ENCODE measurements around the gene CDC37L1.

Gene CDC37L1

DNA sequence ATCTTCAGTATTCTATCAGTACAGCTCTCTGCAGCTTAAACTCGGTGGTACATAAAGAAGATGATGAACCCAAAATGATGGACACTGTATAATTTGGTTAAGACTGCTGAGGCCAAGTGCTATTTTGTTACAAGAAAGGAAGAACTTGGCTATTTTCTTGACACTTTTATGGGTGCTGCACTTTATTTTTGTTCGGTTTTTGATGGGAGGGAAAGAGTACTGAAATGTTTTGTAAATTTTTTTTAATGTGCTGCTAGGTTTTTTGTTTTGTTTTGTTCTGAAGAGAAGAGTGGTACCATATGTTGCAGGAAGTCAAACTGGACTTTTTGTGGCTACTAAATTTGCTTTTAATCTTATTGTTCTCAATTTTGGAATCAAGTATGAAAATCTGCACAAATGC is 26.7 kb downstream of the CDC37L1 start:
- Histone ChIP-seq H3K36me3 (ENCODE audit: control insufficient read depth in 1 of 2, insufficient read depth in 2 of 2, low read length in 2 of 2) (peaks cover 7 to 48% of the 10 kb centered on the region in 2 donors), H3K27me3 (ENCODE audit: control insufficient read depth in 1 of 2, insufficient read depth in 2 of 2, low read length in 2 of 2) (no peaks in the 10 kb centered on the region), H3K4me1 (ENCODE audit: control insufficient read depth in 1 of 2, insufficient read depth in 2 of 2, low read length in 2 of 2) (no peaks in the 10 kb centered on the region), H3K9me3 (ENCODE audit: control insufficient read depth in 1 of 2, low read length in 2 of 2) (no peaks in the 10 kb centered on the region), H3K9ac (ENCODE audit: low read depth in 1 of 2, low read length in 2 of 2) (no peak overlapping the region), H3K27ac (ENCODE audit: low read depth, low read length) (no peak overlapping the region), H3K4me3 (ENCODE audit: low read depth in 1 of 2, low read length in 2 of 2) (no peak overlapping the region)

DNA sequence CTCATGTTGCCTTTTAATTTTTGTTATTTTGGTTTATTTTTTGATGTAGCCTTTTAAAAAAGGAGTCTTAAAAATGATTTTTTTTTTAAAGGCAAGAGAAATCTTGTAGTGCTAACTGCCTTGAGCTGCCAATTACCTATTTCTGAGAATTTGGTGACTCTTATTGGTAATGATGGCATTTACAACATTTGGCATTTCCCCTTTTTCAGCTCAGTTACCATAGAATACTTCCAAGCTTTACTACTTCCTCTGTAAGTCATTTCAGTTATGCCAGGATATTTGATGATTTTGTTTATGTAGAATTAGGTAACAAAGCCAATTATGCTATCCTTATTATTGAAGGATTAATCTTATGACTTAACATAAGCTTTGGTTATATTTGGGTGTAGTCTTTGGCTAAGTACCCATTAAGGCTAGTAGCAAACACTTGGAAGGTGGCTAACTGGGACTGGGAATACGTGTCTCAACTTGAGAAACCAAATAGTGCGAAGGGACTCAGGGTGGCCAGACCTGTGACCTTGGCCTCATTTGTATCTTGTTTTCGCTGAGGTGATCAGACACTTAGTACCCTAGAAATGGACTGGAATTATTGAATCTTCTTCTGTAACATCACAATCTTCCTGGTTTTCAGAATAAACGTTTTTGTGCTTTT is 27.7 kb downstream of the CDC37L1 start:
- H3K4me1 ChIP-seq (ENCODE audit: control insufficient read depth in 1 of 2, insufficient read depth in 2 of 2, low read length in 2 of 2): no peaks in the 10 kb centered on the region
- H3K36me3 ChIP-seq (ENCODE audit: control insufficient read depth in 1 of 2, insufficient read depth in 2 of 2, low read length in 2 of 2): peaks cover 10 to 49% of the 10 kb centered on the region in 2 donors
- no peak overlapping the region for H3K27ac ChIP-seq (ENCODE audit: low read depth, low read length)
- no peaks in the 10 kb centered on the region for H3K9me3 ChIP-seq (ENCODE audit: control insufficient read depth in 1 of 2, low read length in 2 of 2)
- no peak overlapping the region for H3K4me3 ChIP-seq (ENCODE audit: low read depth in 1 of 2, low read length in 2 of 2)
- H3K27me3 ChIP-seq (ENCODE audit: control insufficient read depth in 1 of 2, insufficient read depth in 2 of 2, low read length in 2 of 2): no peaks in the 10 kb centered on the region
- no peak overlapping the region for H3K9ac ChIP-seq (ENCODE audit: low read depth in 1 of 2, low read length in 2 of 2)

DNA sequence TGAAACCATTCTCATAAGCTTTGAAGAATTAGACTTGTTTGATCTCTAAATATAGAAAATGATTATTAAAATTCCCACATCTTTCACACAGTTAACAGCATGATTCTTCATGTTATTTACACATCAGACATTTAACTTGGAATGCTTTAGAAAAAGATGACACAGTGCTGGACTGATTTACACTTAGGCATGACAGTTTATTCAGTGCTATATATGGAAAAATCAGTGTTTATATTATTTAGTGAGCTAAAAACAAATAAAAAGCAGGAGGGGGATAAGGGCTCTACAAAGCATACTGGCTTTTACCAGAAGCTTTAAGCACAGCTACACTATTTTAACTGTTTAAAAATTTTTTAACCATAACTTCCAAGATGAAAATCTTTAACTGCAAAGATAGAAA is 30.0 kb downstream of the CDC37L1 start:
- H3K27me3 ChIP-seq (ENCODE audit: control insufficient read depth in 1 of 2, insufficient read depth in 2 of 2, low read length in 2 of 2): no peaks in the 10 kb centered on the region
- H3K4me1 ChIP-seq (ENCODE audit: control insufficient read depth in 1 of 2, insufficient read depth in 2 of 2, low read length in 2 of 2): no peaks in the 10 kb centered on the region
- no peak overlapping the region for H3K27ac ChIP-seq (ENCODE audit: low read depth, low read length)
- no peak overlapping the region for H3K9ac ChIP-seq (ENCODE audit: low read depth in 1 of 2, low read length in 2 of 2)
- no peak overlapping the region for H3K4me3 ChIP-seq (ENCODE audit: low read depth in 1 of 2, low read length in 2 of 2)
- H3K36me3 ChIP-seq (ENCODE audit: control insufficient read depth in 1 of 2, insufficient read depth in 2 of 2, low read length in 2 of 2): peaks cover 14 to 55% of the 10 kb centered on the region in 2 donors
- no peaks in the 10 kb centered on the region for H3K9me3 ChIP-seq (ENCODE audit: control insufficient read depth in 1 of 2, low read length in 2 of 2)

DNA sequence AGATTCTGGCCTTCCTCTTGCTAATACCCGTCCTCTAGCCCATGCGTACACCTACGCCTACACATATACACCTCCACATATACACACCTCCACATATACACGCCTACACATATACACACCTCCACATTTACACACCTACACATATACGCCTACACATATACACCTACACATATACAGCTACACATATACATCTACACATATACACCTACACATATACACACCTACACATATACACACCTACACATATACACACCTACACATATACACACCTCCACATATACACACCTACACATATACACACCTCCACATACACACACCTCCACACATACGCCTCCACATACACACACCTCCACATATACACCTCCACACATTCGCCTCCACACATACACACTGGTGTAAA is 34.5 kb downstream of the CDC37L1 start:
- no peaks in the 10 kb centered on the region for H3K27me3 ChIP-seq (ENCODE audit: control insufficient read depth in 1 of 2, insufficient read depth in 2 of 2, low read length in 2 of 2)
- no peak overlapping the region for H3K27ac ChIP-seq (ENCODE audit: low read depth, low read length)
- H3K4me1 ChIP-seq (ENCODE audit: control insufficient read depth in 1 of 2, insufficient read depth in 2 of 2, low read length in 2 of 2): no peaks in the 10 kb centered on the region
- H3K4me3 ChIP-seq (ENCODE audit: low read depth in 1 of 2, low read length in 2 of 2): no peak overlapping the region
- H3K36me3 ChIP-seq (ENCODE audit: control insufficient read depth in 1 of 2, insufficient read depth in 2 of 2, low read length in 2 of 2): peaks cover 29 to 80% of the 10 kb centered on the region in 2 donors
- no peak overlapping the region for H3K9ac ChIP-seq (ENCODE audit: low read depth in 1 of 2, low read length in 2 of 2)
- no peaks in the 10 kb centered on the region for H3K9me3 ChIP-seq (ENCODE audit: control insufficient read depth in 1 of 2, low read length in 2 of 2)

DNA sequence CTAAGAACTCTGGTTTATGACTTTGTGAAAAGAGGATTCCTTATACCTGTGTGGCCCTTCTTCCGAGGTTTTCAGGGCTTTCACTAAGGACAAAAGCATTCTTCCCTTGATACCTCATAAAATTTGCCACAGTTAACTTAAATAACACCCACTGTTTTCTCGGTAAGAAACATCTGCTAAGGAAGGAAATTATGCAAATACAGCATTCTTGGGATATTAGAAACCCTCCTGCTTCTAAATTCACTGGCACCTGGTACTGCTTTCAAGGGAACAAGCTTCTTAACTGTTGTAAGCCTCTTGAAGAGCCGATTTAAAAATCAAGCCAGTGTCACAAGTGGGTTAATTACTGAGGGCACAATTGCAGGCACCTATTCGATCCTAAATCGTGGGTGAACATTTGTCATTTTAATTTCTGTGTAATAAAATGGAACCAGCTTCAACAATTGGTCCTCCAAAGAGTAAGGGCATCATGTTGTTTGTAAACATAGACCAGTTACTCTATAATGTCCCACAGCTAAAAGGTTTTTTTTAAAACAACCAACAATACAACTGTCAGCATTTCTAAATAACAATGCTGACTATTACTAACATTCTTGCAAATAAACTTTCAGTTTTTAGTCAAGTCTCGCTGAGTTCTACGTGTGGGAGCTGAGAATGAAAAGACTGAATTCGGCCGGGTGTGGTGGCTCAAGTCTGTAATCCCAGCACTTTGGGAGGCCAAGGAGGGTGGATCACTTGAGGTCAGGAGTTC is 35.1 kb downstream of the CDC37L1 start:
- Histone ChIP-seq H3K27ac (ENCODE audit: low read depth, low read length) (no peak overlapping the region), H3K9me3 (ENCODE audit: control insufficient read depth in 1 of 2, low read length in 2 of 2) (no peaks in the 10 kb centered on the region), H3K27me3 (ENCODE audit: control insufficient read depth in 1 of 2, insufficient read depth in 2 of 2, low read length in 2 of 2) (no peaks in the 10 kb centered on the region), H3K9ac (ENCODE audit: low read depth in 1 of 2, low read length in 2 of 2) (no peak overlapping the region), H3K4me3 (ENCODE audit: low read depth in 1 of 2, low read length in 2 of 2) (no peak overlapping the region), H3K4me1 (ENCODE audit: control insufficient read depth in 1 of 2, insufficient read depth in 2 of 2, low read length in 2 of 2) (no peaks in the 10 kb centered on the region), H3K36me3 (ENCODE audit: control insufficient read depth in 1 of 2, insufficient read depth in 2 of 2, low read length in 2 of 2) (peaks cover 29 to 82% of the 10 kb centered on the region in 2 donors)

DNA sequence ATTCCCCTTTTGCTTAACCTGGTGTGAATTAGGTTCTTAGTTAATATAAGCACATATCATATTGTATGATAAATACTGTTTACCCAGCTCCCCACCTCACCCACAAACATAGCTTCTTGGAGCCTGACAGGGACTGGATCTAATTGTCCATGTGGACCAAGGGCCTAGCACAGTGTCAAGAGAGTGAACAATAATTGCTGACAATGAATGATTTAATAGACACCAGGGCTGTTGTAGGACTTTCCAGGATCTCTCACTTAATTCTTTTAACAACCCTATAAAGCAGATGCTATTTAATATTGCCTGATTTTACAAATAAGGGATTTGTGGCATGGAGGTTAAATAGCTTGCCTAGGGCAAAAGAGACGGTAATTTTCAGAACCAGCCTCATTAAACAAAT is 36.8 kb downstream of the CDC37L1 start:
- Histone ChIP-seq H3K9me3 (ENCODE audit: control insufficient read depth in 1 of 2, low read length in 2 of 2) (no peaks in the 10 kb centered on the region), H3K4me3 (ENCODE audit: low read depth in 1 of 2, low read length in 2 of 2) (no peak overlapping the region), H3K27me3 (ENCODE audit: control insufficient read depth in 1 of 2, insufficient read depth in 2 of 2, low read length in 2 of 2) (no peaks in the 10 kb centered on the region), H3K4me1 (ENCODE audit: control insufficient read depth in 1 of 2, insufficient read depth in 2 of 2, low read length in 2 of 2) (no peaks in the 10 kb centered on the region), H3K9ac (ENCODE audit: low read depth in 1 of 2, low read length in 2 of 2) (no peak overlapping the region), H3K27ac (ENCODE audit: low read depth, low read length) (no peak overlapping the region), H3K36me3 (ENCODE audit: control insufficient read depth in 1 of 2, insufficient read depth in 2 of 2, low read length in 2 of 2) (peaks cover 34 to 81% of the 10 kb centered on the region in 2 donors)

DNA sequence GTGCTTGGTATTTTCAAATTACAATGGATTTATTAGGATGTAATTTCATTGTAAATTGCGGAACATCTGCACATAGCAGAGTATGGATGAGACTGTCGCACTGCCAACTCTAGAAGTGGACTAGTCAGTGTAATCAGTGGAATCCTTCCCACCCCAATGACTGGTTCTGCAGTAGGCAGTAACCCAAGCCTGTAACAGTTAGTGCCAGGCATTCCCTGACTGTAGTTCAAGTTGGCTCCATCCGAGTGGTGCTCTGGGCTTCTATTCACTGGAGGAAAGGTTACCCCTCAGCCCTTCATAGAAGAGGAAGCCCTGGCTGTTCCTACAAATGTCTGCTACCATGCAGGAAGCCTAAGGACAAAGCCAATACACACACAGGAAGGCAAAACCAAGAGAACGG is 38.4 kb downstream of the CDC37L1 start:
- Histone ChIP-seq H3K4me1 (ENCODE audit: control insufficient read depth in 1 of 2, insufficient read depth in 2 of 2, low read length in 2 of 2) (no peaks in the 10 kb centered on the region), H3K36me3 (ENCODE audit: control insufficient read depth in 1 of 2, insufficient read depth in 2 of 2, low read length in 2 of 2) (peaks cover 41 to 76% of the 10 kb centered on the region in 2 donors), H3K4me3 (ENCODE audit: low read depth in 1 of 2, low read length in 2 of 2) (no peak overlapping the region), H3K9ac (ENCODE audit: low read depth in 1 of 2, low read length in 2 of 2) (no peak overlapping the region), H3K9me3 (ENCODE audit: control insufficient read depth in 1 of 2, low read length in 2 of 2) (no peaks in the 10 kb centered on the region), H3K27me3 (ENCODE audit: control insufficient read depth in 1 of 2, insufficient read depth in 2 of 2, low read length in 2 of 2) (no peaks in the 10 kb centered on the region), H3K27ac (ENCODE audit: low read depth, low read length) (no peak overlapping the region)

DNA sequence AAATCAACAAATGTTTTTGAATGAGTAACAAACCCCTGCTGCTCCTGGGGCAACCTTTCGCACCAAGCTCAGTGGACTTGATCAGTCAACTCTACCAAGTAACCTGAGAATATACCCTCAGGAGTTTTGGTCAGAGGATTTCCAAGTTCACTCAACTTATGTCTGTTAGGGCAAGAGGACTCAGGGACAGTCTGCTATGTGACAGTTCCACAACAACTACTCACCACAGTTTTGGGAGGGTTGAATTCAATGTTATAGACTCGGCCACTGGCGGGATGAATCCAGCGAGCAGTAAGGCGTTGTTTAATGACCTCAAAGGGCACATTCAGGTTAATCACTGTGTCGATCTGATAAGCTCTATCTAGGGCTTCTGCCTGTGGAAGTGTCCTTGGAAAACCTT is 39.5 kb downstream of the CDC37L1 start:
- no peaks in the 10 kb centered on the region for H3K9me3 ChIP-seq (ENCODE audit: control insufficient read depth in 1 of 2, low read length in 2 of 2)
- no peaks in the 10 kb centered on the region for H3K27me3 ChIP-seq (ENCODE audit: control insufficient read depth in 1 of 2, insufficient read depth in 2 of 2, low read length in 2 of 2)
- no peak overlapping the region for H3K9ac ChIP-seq (ENCODE audit: low read depth in 1 of 2, low read length in 2 of 2)
- H3K4me1 ChIP-seq (ENCODE audit: control insufficient read depth in 1 of 2, insufficient read depth in 2 of 2, low read length in 2 of 2): no peaks in the 10 kb centered on the region
- no peak overlapping the region for H3K27ac ChIP-seq (ENCODE audit: low read depth, low read length)
- no peak overlapping the region for H3K4me3 ChIP-seq (ENCODE audit: low read depth in 1 of 2, low read length in 2 of 2)
- H3K36me3 ChIP-seq (ENCODE audit: control insufficient read depth in 1 of 2, insufficient read depth in 2 of 2, low read length in 2 of 2): peaks cover 38 to 70% of the 10 kb centered on the region in 2 donors

DNA sequence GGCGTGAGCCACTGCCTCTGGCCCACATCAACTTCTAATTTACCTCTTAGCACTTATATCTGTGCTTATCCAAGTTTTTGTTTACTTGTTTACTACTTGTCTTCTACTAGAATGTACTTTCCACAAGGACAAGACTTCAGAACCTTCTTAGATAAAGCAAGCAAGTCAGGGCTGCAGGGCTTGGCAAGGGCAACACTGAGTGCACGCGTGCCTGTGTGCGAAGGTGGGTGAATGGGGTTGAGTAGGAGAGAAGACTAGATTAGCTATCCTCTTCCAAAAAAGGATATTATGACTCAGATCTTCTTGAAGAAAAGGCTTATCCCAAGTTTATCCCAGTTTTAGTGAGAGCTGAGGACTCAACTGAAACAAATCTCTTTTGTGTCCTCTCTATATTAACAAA is 42.4 kb downstream of the CDC37L1 start:
- H3K27ac ChIP-seq (ENCODE audit: low read depth, low read length): no peak overlapping the region
- H3K9me3 ChIP-seq (ENCODE audit: control insufficient read depth in 1 of 2, low read length in 2 of 2): no peaks in the 10 kb centered on the region
- H3K9ac ChIP-seq (ENCODE audit: low read depth in 1 of 2, low read length in 2 of 2): no peak overlapping the region
- H3K4me1 ChIP-seq (ENCODE audit: control insufficient read depth in 1 of 2, insufficient read depth in 2 of 2, low read length in 2 of 2): no peaks in the 10 kb centered on the region
- no peak overlapping the region for H3K4me3 ChIP-seq (ENCODE audit: low read depth in 1 of 2, low read length in 2 of 2)
- H3K36me3 ChIP-seq (ENCODE audit: control insufficient read depth in 1 of 2, insufficient read depth in 2 of 2, low read length in 2 of 2): peaks cover 30 to 53% of the 10 kb centered on the region in 2 donors
- no peaks in the 10 kb centered on the region for H3K27me3 ChIP-seq (ENCODE audit: control insufficient read depth in 1 of 2, insufficient read depth in 2 of 2, low read length in 2 of 2)

DNA sequence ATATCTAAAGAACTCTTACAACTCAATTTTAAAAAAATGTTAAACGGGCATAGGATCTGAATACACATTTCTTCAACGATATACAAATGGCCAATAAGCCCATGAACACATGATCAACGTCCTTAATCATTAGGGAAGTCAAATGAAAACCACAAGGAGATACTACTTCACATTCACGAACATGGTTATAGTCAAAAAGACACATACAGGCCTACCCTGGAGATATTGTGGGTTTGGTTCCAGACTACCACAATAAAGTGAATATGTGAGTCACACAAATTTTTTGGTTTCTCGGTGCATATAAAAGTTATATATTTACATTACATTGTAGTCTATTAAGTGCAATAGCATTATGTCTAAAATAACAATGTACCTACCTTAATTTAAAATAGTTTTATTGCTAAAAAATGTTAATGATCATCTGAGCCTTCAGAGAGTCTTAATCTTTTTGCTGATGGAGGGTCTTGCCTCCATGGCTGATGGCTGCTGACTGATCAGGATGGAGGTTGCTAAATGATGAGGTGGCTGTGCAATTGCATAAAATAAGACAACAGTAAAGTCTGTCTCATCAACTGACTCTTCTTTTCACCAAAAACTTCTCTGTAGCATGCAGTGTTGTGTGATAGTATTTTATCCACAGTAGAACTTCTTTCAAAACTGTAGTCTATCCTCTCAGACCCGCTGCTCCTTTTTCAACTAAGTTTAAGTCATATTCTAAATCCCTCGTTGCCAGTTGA is 46.5 kb downstream of the CDC37L1 start:
- Histone ChIP-seq H3K27me3 (ENCODE audit: control insufficient read depth in 1 of 2, insufficient read depth in 2 of 2, low read length in 2 of 2) (no peaks in the 10 kb centered on the region), H3K4me3 (ENCODE audit: low read depth in 1 of 2, low read length in 2 of 2) (no peak overlapping the region), H3K36me3 (ENCODE audit: control insufficient read depth in 1 of 2, insufficient read depth in 2 of 2, low read length in 2 of 2) (peaks cover 10 to 20% of the 10 kb centered on the region in 2 donors)

More for the DNA sequence above, 46.5 kb downstream of the CDC37L1 start:
- H3K4me1 ChIP-seq (ENCODE audit: control insufficient read depth in 1 of 2, insufficient read depth in 2 of 2, low read length in 2 of 2): no peaks in the 10 kb centered on the region
- H3K27ac ChIP-seq (ENCODE audit: low read depth, low read length): no peak overlapping the region
- no peaks in the 10 kb centered on the region for H3K9me3 ChIP-seq (ENCODE audit: control insufficient read depth in 1 of 2, low read length in 2 of 2)
- no peak overlapping the region for H3K9ac ChIP-seq (ENCODE audit: low read depth in 1 of 2, low read length in 2 of 2)

All from duodenal mucosa (tissue), 2 donors.